GM18868 (cell line): ENCODE data around the gene INSRR.

Source experiments
- ATAC-seq: cut with Tn5 transposase; IDR thresholded peaks from one replicate; pipeline ENCODE4 v1.9.1; 2021; ENCODE audit warnings: mild to moderate bottlenecking, moderate library complexity; ENCODE audit not compliant: unreplicated experiment

The INSRR gene

GRCh38 chr1:156894711-156895454, 36.0 kb upstream of the INSRR start:
- no peak for ATAC-seq

DNA sequence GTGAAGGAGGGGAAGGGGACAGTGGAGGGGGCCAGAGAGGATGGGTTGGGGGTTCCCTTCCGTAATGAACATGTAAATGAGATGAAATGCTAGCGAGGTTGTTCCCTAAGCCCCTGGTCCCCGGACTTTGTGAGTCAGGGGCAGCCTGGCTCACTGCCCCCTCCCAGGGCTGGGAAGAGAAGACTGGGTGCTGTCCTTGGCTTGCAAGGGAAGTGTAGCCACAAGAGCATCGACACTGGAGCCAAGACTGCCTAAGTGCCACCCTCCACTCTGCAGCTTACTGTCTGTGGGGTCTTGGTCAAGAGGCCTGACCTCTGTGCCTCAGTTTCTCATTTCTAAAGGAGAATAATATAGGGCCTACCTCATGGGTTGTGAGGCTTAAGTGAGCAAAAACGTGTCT, 35.1 kb upstream of the INSRR start:
- ATAC-seq: no peak

DNA sequence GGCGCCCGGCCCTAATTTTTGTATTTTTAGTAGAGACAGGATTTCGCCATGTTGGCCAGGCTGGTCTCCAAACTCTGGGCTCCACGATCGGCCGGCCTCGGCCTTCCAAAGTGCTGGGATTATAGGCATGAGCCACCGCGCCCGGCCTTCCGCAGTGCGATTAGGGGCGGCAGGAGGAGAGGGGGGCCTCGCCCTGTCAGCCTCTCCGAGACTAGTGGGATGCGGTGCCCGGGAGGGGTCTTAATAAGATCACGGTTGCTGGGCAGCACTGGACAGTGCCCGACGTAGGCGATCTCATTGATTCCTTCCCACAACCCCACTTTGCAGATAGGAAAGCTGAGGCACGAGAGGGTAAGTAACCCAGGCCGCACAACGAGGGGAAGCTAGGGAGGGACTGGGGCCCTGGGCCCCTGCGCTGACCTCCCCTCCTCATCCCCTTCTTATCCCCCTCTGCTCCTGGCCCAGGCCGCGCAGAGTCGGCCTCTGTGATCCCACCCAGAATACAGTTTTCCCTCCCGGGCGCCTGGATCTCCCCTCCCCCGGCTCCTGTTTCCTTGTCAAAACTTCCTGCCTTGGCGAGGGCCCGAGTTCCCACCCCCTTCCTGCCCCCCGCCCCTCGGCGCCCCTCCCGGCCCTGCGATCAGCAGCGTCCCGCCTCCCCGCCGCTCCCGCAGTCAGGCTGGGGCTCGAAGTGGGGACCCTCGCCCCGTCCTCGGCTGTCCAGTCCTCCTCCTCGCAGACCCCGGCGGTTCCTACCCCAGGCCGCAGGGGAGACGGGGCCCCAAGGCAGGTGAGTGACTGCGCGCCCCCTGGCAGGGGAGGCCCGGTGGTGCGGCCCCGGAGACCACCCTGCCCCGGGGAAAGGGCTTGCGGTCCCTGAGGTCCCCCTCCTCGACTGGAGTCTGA, 34.4 kb upstream of the INSRR start, which contains the start of gene PEAR1:
PEAR1 (plus strand) TSS at position 671 of the 906 bp plus-strand sequence. CDS start 10,209 bp downstream, outside the sequence.
- ATAC-seq: no peak

DNA sequence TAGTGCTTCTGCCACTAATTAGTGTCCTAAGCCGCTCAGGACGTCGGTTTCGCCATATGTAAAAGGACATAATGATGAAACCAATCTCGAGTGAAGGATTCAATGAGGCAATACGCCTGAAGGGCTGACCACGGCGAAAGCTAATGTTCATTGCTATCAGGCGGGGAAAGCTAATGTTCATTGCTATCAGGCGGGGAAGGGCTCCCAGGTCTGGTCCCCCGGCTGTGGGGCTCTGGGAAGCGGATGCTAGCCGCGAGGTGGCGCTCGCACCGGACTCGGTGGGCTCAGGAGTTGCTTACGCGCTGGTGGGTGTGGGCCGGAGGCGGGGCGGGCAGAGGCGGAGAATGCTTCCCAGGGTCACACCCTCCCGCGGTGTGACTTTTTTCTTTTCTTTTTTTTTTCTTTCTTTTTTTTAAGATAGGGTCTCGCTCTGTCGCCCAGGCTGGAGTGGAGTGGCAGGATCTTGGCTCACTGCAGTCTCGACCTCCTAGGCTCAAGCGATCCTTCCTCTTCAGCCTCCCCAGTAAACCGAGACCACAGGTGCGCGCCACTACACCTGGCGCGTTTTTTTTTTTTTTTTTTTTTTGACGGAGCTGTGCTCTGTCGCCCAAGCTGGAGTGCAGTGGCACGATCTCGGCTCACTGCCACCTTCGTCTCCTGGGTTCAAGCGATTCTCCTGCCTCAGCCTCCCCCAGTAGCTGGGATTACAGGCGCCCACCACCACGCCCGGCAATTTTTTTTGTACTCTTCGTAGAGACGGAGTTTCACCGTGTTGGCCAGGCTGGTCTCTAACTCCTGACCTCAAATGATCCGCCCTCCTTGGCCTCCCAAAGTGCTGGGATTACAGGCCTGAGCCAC, 33.5 kb upstream of the INSRR start:
- ATAC-seq: no peak

GRCh38 chr1:156889802-156890580, 31.1 kb upstream of the INSRR start:
- no peak for ATAC-seq

GRCh38 chr1:156887734-156888133, 28.8 kb upstream of the INSRR start:
- no peak for ATAC-seq

- ATAC-seq: no peak
Measured at GRCh38 chr1:156887317-156887716, 28.4 kb upstream of the INSRR start.

DNA sequence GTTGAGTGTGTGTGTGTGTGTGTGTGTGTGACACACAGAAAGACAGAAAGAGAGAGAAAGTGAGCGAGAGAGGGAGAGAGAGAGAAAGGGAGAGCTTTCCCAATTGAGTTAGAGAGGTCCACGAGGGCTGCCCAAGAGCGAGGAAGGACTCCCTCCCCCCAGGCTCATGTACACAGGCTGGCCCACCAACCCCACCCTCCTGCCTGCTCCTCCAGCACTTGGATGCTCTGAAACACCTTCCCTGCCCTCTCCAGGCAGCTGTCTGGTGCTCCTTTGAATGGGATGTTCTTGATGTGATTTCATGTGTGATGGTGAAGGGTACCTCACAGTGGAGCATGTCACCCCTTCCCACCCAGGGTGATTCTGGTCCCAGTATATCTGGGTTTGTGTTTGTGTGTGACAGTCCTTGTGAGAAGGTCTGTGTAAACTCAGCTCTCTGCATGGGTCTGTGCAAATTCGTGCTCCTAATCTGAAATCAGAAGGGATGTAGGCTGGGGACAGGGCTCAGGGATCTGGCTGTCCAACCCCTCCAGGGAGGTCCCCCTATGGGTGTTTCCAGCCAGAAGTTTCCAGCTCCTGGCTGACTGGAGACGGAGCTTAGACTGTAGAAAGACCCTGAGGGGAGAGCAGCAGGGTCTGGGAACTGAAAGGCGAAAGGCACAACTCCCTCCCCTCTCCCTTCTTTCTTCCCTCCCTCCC, 27.8 kb upstream of the INSRR start:
- ATAC-seq: no peak

GRCh38 chr1:156885880-156886355, 27.0 kb upstream of the INSRR start:
- no peak for ATAC-seq

- no peak for ATAC-seq
Measured at GRCh38 chr1:156885314-156885713, 26.4 kb upstream of the INSRR start.

DNA sequence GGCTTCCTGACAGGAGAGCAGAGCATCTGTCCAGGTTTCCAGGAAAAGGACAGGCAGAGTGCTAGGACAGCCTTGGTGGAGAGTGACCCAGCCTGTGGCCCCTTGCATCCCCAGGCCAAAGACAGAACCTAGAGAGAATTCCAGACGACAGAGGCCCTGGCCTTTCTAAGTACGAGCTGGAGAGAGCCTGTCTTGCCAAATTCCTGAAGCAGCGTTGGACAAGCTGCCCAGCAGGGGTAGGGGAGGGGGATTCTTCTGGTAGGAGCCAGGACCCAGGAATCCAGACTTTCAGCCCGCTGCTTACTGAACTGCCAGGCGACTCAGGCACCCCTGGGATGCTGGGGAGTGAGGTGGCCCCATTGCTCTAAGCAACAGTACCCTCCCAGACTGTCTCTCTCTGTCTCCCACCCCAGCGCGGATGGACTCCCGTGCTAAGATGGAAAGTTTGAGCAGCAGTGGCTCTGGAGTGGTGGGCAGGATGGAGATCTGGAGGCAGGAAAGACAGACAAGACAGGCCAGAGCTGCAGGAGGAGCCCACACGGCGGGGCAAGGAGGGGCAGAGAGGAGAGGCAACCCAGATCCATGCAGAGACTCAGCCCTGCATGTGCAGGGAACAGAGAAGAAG, 25.8 kb upstream of the INSRR start:
- no peak for ATAC-seq

DNA sequence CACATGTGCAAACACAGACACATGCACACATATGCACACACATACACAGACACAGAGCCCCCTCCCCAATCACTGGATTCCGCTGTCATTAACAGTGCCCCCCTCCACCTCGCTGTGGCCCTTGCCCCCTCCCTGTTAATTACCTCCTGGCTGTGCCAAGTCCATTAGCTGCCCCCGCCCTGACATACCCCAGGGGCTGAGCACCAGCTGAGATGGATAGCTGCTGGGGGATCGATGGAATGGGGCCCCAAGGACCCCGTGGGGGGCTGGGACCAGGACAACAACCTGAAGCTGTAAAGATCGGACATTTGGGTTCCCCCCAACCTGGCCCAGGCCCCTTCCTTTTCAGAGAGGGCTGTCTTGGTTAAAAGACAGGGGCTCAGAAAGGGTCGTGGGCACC, 25.0 kb upstream of the INSRR start:
- no peak for ATAC-seq

DNA sequence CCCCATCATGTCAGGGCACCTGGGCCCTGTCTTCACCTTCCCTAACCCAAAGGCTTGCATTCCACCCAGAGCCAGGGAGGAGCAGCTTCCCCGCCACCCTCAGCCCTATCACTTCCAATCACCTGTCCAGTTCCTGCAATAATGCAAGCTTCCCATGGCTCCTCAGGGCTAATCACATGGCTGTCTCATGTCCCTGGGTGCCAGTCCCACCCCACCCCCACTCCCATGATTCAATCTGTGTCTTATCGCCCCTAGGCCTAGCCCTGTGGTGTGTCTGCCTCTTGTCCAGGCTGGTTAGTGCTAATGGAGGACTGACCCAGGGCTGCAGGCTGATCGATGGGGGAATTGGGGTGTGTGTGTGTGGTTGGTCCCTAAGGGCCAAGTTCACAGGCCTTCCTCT, 23.6 kb upstream of the INSRR start:
- ATAC-seq: no peak

DNA sequence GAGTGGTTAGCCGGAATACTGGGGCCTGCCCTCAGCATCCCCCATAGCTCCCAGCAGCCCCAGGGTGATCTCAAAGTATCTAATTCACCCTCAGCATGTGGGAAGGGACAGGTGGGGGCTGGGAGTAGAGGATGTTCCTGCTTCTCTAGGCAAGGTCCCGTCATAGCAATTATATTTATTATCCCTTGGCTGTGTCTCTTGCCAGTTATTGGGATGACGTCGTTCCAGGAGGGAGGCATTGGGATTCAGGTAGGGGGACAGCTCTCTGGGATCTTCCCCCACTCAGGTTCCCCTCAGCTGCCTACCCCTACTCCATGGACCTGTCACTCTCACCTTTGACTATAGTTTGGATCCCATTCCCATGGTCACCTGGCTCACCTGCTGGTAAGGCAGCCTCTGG, 22.7 kb upstream of the INSRR start:
- no peak for ATAC-seq

- no peak for ATAC-seq
Measured at GRCh38 chr1:156881101-156881500, 22.2 kb upstream of the INSRR start.

DNA sequence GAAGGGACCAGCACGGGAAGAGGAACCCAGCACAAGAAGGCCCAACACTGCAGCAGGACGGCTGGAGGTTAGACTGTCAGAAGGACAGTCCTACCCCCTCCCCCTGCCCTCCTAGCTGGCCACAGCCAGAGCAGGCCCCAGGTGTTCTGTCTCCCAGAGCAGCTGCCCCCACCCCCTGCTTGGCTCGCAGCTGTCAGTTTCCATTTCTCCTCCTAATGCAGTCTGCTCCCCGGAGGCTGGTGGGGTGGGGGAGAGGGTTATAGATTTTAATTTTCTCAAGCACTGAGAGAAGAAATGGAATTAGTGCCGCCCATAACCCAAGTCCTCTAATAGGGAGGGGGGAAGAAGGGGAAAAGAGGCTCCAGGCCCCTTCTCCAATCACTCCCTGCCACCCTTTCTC, 21.6 kb upstream of the INSRR start:
- no peak for ATAC-seq

DNA sequence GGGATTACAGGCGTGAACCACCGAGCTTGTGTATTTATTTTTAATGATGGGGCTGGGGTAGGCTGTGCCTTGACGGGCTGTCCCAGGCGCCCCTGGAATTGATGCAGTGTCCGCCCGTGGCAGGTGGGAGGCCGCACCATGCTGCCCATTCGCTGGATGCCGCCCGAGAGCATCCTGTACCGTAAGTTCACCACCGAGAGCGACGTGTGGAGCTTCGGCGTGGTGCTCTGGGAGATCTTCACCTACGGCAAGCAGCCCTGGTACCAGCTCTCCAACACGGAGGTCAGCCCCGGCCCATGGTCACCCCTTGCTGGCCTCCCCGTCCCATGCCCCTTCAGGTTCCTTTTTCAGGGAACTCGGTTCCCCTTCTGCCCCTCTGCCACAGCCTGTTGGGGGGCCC, 21.0 kb upstream of the INSRR start:
- ATAC-seq: no peak

GRCh38 chr1:156877433-156878170, 18.7 kb upstream of the INSRR start:
- no peak for ATAC-seq
